NCI-H774 (cell line): ENCODE results near the gene RP2.

Experiments used
- DNase-seq: peaks from one replicate; lab custom pipeline; 2025; lab: John Stamatoyannopoulos, UW

RP2 gene

GRCh38 chrX:46836701-46837557 lies at the start of gene RP2:
RP2 (plus strand) TSS chrX:46837043; CDS start chrX:46837101, 58 bp downstream.
- peak; percentile 82 for DNase-seq

- DNase-seq, result no peak
Observed at GRCh38 chrX:46788902-46789301, 47.9 kb upstream of the RP2 start.

GRCh38 chrX:46791927-46792809 lies 44.7 kb upstream of the RP2 start:
- DNase-seq, result no peak

GRCh38 chrX:46792810-46793188 lies 44.0 kb upstream of the RP2 start:
- DNase-seq, result no peak

- no peak for DNase-seq
Observed at GRCh38 chrX:46793386-46794143, 43.3 kb upstream of the RP2 start.

- peak; percentile 5 for DNase-seq
Observed at GRCh38 chrX:46796574-46797191, 40.2 kb upstream of the RP2 start.

- no peak for DNase-seq
Observed at GRCh38 chrX:46803140-46803539, 33.7 kb upstream of the RP2 start.

- DNase-seq, result no peak
Observed at GRCh38 chrX:46805270-46805669, 31.6 kb upstream of the RP2 start.

GRCh38 chrX:46811121-46811520 lies 25.7 kb upstream of the RP2 start:
- DNase-seq, result no peak

- DNase-seq, result no peak
Observed at GRCh38 chrX:46812445-46812844, 24.4 kb upstream of the RP2 start.

GRCh38 chrX:46814966-46815365 lies 21.9 kb upstream of the RP2 start:
- no peak for DNase-seq

- DNase-seq, result no peak
Observed at GRCh38 chrX:46819136-46819535, 17.7 kb upstream of the RP2 start.

- DNase-seq, result no peak
Observed at GRCh38 chrX:46820391-46821100, 16.3 kb upstream of the RP2 start.

- DNase-seq, result no peak
Observed at GRCh38 chrX:46823481-46823880, 13.4 kb upstream of the RP2 start.

GRCh38 chrX:46831765-46832327 lies 5.0 kb upstream of the RP2 start:
- DNase-seq, result no peak

GRCh38 chrX:46837558-46838485 lies 979 bp downstream of the RP2 start:
- no peak for DNase-seq

GRCh38 chrX:46838486-46838870 lies 1.6 kb downstream of the RP2 start:
- no peak for DNase-seq

- DNase-seq, result no peak
Observed at GRCh38 chrX:46838974-46839480, 2.2 kb downstream of the RP2 start.

GRCh38 chrX:46840946-46841345 lies 4.1 kb downstream of the RP2 start:
- no peak for DNase-seq

- no peak for DNase-seq
Observed at GRCh38 chrX:46841346-46841745, 4.5 kb downstream of the RP2 start.
